Activated T-helper 9 cell treated with anti-CD3 and anti-CD28 coated beads, Interleukin-2, amount 50 U/mL, for 16 hours (primary cell): ENCODE results near the gene ENOX1.

Experiments used
- DNase-seq: peaks from one replicate; pipeline ENCODE4 v3.0.0-alpha.2; 2020; ENCODE audit warnings: low read depth

ENOX1 gene

DNA sequence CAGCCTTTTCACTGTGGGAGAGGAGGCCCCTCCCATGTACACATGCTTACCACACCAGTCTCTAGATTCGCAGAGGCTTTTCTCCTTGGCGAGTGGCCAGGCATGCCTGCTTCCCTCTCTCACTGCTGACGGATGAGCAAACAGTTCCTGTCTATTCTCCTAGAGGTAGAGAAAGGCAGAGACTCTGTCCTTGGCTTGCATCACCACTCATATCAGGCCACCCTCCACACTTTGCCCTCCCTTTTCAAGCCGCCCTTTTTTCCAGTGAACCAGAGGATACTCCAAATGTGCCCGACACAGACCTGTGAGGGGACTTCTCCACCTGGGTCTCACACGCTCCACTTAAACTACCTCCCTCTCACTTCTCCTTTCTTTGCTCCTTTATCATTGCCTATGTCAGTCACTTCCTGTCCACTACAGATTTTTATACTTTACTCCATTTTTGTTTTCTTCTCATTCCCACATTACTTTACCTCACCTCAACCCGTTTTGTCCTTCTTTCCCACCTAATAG is 478.8 kb downstream of the ENOX1 start:
- DNase-seq: no peak

DNA sequence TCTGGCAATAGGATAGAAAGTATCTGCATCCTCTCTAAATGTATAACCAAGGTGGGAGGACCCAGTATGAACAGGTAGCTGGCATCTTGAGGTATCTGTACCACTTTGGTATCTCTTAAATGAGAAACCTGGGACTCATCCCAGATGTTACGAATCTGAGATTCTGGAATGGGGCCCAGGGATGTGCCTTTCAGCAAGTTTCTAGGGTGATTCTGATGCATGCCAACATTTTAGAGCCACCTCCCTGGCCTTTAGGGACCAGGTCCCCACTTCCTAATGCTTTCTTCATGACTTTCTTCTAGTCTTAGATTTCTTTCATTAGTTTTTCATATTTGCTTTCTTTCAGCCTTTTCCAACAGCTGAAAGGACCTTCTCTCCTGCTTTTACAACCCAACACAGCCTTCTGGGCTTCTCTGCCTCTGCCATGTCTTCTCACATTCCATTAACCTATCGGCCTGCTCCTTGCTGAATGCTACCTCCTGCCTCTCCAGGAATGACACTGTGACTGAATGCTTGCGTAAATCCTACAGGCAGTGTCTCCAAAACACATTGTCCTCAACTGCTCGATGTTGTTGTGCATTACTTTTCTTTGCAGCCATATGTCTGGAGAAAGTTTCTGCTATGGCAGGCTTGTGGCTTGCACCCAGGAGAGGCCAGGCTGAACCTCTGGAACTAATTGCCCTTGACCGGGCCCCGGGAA is 479.4 kb downstream of the ENOX1 start:
- no peak for DNase-seq

DNA sequence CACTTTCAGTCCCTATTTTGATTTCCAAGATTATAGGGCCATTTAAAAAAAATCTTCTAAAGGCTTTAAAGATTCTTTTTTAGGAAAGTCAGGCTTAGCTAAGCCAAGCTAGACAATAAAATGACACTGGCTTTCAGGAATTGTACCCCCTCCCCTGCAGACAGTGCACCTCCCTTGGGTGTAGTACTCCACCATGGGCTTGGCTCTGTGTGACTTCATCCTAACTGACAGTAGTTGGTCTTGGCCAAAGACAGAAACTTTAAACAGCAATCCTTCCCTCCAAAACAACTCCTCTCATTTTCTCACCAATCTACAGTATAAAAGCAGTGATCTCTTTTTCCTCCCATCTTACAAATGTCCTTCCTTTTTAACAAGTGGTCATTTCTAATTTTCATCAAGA is 480.4 kb downstream of the ENOX1 start:
- DNase-seq: no peak

DNA sequence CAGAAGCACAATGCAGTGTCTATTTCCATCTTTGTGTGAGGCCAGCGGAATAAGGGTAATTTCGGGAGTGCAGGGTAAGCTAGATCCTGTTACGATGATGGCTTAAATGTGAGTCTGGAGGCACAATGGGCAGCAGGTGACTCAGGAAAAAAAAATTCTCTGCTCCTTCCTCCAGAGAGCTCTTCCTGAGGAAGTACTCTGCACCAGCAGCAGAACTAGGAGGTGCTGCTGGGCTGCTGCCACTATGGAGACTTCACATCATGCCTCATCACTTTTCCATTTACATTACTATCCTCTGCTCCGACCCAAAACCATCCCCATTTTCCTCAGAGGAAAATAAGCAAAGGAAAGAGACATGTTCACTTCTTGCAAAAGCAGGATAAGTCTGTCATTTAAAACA is 481.4 kb downstream of the ENOX1 start:
- no peak for DNase-seq

DNA sequence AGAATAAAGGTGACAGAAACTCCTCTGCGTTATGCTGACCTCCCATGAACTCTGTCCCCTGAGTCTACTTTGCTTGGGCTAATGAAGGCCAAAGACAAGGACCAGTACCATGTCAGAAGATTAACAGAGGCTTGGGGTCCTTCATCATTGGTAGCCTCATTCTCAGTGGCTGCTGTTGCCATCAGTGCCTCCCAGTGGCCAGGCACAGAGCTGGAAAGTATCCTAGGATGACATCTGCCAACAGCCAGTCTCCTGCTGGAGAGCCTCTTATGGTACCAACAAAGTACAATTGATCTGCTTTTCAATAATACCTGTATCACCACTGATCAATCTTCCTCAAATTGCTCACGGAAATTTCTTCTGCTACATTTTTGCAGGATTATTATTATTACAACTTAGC is 481.8 kb downstream of the ENOX1 start:
- DNase-seq: no peak

DNA sequence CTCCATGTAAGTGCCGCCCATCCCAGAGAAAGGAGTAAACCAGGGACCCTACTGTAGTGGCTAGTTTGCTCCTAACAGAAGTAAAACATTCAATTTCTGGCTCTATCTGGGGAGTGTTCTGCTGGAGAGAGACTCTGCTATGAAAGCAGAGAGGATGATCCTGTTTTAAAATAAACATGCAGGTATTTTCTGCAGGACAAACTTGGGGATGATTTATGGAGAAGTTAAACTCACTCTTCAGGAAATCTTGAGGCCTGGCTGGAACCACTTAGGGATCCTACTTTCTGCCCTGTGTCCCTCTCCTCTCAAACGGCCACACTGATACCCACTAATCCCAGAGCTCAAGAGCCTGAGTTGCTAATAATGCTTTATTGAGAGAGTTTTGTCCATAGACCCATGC is 482.3 kb downstream of the ENOX1 start:
- DNase-seq: no peak

DNA sequence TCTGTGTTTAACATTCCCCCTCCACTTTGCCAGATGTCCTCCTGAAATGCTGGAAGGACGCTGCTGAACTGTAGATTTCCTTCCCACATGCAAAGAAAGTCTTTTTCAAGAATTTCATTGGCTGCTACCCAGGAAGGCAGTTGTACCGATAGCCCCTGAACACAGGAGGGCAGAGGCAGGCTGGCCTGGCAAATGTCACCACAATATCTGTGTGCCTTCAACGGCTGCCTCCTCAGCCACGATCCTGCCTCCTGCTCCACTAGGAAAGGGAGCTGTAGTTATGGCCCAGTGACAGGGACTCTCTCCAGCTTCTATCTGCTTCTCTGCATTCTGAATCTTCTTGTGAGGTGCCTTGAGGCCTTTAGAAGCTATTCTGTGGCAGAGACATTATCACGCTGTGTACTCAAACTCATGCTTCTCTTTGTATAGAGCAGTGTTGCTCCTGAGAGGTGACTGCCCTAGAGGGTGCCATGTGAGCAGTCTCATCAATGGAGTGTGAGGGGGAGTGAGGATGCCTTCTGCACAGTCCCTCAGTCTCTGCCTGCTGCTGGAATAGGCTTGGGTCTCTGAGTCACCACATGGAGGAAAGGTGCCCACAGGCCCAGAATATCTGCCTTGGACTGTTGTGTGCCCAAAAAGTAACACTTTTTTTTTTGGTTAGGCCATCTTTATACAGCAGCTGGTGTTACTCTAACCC is 483.6 kb downstream of the ENOX1 start:
- DNase-seq: no peak

DNA sequence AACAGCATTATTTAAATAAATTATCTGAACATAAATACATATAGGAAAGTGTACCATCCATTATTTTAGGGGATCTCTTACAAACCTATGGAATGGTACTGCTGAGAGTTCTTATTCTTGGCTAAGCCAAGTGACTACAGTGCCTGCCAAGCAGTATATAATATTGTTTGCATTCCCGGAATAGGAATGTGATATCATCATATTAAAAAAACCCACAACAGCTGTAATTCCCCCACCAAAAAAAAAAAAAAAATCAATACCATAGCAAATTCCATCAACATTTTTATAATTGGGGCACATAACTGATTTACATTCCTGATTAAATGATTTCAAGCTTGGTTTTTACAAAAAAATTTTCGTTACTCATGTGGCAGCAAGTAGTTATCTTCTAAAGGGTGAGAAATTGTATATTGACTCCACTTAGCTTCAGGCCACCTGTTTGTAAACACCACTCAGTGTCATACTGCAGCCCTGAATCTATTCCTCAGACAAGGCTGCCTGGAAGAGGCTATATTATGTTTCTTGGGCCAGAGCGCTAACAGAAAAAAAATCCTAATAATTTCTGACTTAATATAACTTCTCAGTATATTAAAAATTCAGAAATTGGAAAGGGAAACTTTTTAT is 485.3 kb downstream of the ENOX1 start:
- no peak for DNase-seq

DNA sequence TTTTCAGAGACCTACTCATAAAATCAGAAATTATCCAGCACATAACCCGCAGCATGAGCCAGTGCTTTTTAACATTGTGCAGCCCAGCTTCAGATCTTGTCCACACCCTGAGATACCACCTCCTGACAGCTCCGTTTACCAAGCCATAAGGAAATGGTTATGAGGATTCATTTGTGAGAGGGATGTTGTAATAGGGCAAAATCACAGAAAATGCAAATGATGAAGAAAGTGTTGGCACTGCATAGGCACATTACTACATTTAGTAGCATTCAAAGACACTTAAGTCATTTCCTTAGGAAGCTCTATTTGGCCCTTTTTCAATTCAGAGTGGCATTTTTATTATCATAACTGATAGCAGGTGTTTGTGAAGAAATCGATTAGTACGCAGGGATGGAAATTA is 485.9 kb downstream of the ENOX1 start:
- no peak for DNase-seq

DNA sequence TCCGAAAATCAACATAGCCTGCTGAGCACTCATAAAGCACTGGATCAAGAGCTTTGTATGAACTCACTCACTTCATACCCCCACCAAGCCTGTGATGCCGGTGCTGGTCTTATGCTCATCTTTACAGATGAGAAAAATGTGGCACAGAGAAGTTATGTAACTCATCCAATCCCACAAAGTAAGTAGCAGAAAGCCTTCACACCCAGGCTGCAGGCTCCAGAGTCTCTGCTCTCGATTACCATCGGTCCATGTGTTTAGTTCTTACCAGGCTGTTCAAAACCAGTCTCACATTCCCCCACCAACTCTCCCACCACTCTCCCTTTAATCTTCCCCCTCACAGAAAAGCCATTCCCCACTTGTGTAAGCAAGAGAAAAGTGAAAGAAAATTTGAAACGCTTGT is 487.4 kb downstream of the ENOX1 start:
- no peak for DNase-seq

DNA sequence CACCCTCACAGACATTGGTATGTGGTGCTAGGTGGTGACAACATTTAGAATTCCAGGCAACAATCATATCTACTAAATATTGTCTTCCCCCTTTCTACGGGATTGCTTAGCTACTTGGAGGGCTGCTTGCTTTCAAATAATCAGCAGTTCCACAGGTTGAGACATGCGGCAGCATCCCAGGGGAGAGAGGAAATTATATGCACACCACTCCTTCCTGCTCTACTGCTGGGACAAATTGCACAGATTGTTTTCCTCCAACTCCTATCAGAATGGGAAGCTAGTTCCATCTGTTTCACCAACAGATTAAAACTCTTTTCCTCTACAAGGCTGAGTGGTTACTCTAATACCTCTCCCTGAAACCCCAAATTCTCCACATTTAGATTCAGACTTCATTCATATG is 488.0 kb downstream of the ENOX1 start:
- no peak for DNase-seq

DNA sequence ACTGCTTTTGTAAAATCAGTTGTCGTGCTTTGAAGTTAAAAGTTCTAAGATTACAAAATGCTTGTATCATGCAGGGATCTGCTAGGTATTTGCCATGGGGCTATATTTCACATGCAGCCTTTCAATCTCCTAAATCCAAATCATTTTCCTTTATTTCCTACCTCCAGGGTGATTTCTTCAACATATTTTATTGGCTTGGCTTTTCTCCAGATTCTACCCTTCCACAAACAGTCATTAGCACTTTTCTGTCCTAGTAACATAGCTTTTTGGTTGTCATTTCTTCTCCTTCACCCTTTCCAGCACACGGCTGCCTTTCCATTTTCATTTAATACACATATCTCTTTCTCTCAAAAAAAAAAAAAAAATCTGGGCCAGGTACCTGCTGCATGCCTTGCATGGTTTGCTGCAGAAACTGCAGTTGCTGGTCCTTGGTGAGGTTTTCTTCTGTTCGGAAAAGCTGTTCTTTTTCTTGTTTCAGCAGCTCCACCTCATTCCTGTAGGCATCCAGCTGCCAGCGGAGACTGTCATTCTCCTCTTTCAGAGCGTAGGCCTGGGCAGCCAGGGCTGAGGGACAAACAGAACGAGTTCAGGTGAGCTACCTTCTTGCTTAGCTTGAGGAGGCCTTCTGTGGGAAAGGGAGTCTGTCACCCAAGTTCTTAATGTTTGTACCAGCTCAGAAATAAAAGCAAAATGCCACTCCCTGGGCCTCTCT is 488.6 kb downstream of the ENOX1 start:
- DNase-seq: no peak

DNA sequence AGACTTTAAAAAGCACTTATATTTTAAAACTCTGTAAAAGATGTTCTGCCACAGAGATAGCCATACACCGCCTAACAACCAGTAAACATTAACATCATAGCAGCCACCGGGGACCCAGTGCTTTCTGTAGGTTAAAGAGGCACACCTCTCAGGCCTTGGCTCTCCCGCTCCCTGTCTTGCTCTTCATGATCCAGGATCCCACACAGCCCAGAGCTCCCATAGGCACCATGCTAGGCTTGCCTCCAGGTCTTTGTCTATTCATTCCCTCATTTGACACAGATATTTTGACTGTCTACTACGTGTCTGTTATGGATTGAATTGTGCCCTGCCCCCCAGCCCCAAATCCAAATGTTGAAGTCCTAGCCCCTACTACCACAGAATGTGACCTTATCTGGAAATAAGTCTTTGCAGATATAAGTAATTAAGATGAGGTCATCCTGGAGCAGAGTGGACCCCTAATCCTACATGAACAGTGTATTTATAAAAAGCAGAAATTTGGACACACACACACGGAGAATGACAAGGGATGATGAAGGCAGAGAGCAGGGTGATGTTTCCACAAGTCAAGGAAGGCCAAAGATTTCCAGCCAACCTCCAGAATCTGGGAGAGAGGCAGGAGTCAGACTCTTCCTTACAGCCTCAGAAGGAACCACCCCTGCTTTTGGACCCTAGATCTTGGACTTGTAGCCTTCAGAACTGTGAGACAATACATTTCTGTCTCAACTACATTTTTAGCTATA is 490.8 kb downstream of the ENOX1 start:
- no peak for DNase-seq

DNA sequence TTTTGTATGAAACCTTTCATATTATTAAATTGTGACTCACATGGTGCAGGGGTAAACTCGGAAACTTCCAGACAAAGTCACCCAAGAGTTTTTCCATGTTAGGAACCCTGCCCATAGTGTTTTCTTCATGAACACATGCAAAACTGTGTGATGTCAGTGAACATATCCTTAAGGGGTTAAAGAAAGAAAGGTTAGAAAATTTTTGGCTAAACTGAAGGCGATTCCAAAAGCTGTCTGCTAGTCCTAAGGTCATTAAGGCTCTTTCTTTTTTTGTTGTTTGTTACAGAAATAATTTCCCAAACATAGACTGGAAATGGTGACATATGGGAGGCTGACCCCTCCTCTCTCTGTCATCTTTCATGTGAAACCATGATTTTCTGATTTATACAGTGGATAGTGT is 491.5 kb downstream of the ENOX1 start:
- DNase-seq: no peak

DNA sequence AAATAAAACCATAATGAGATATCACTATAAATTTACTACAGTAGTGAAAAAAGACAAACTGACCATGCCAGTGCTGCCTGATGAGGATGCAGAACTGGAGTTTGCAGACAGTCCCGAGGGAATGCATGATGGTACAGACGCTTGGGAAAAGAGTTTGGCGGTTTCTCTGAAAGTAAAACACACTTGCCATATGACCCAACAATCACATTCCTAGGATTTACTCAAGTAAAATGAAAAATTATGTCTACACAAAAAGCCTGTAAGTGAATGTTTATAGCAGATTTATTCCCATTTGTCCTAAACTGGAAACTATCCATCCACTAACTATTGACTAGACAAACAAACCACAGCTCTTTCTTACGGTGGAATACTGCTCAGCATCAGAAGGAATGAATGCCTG is 492.4 kb downstream of the ENOX1 start:
- DNase-seq: no peak

DNA sequence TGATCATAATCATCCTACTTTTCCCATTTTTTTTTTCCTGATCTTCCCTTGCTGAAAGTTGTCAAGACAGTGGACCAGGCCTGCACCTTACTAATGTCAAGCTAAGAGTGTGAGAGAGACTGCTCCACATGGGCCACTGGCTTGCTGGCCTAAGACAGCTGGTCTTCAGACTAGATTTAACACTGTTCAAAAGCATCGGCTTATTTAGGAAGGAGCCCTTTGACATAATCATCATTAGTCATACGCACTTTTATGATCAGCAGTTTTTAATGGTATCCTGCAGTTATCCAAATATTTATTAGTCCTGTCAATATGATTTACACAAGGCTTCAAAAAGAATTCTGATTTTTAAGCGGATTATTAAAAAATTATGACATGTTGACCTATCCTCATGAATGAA is 492.8 kb downstream of the ENOX1 start:
- no peak for DNase-seq

DNA sequence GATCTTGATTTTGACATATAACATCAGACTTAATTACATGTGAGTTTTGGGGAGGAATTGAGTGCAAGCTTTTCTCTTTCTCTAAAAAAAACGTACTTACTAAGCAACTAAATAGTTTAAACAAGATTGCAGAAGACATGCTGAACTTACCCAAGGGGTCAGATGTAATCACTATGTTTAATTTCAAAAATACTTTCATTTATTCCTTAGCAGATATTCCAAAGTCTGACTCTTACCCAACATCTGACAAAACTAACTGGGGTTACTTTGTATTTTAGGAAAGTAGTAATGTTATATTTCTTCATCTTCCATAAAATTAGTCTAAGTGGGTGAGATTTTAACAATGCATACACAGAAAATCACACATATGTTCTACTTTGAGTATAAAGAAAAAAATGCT is 493.2 kb downstream of the ENOX1 start:
- DNase-seq: no peak

DNA sequence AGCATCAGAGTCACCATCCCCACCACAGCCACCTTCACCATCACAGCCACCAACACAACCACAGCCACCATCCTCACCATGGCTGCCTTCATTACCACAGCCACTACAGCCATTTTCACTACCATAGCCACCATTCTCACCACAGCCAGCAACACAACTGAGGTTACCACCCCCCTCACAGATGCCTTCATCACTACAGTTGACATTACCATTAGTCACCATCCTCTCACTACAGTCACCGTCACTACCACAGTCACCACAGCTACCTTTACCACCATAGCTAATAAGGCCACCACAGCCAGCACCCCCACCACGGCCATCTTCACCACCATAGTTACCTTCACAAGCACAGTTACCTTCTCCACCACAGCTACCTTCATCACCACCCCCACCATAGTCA is 493.8 kb downstream of the ENOX1 start:
- no peak for DNase-seq

DNA sequence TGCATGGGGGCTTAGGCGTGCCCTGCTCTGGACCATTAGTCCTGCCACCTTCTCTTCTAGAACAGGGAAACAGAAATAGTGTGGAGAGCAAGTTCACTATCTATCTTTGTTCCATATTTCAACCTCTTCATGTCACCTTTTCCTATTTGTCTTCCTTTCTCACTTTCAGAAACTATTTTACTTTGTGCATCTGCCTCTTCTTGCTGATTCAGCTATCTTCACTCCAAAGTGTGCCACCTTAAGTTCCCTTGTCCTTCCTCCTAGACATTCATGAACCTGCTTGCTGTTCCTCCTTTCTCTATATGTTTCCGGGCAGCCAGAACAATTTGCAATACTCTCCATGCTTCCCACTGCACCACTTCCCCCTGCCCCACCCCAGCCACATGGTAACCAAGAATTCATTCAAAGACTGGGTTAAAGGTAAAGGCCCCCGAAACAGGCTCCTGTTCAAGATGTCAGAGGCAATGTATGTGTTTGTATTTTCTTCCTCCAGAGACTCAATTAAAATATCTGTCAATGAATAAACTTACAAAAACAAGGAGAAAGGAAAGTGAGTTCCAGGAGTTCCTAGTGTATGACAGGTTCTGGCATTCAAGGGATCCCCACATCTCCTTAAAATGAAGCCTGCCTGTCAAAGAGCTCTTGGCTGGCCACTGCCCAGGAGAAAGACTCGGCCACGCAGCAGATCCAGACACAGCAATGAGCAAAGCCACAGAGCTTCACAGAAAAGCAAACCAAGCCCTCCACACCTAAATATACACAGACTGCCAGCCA is 495.3 kb downstream of the ENOX1 start:
- no peak for DNase-seq

DNA sequence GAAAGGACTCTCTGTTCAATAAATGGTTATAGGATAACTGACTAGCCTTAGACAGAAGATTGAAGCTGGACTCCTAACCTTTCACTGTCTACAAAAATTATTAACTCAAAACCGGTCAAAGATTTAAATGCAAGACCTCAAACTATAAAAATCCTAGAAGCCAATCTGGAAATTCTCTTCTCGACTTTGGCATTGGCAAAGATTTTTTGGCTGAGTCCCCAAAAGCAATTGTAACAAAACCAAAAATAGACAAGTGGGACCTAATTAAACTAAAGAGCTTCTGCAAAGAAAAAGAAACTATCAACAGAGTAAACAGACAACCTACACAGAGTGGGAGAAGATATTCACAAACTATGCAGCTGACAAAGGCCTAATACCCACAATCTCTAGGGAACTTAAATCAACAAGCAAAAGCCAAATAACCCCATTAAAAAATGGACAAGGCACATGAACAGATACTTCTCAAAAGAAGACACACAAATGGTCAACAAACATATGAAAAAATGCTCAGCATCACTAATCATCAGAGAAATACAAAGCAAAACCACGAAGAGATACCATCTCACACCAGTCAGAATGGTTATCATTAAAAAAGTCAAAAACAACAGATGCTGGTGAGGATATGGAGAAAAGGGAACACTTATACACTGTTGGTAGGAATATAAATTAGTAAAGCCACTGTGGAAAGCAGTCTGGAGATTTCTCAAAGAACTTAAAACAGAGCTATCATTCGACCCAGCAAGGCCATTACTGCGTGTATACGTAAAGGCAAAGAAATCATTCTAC is 497.1 kb downstream of the ENOX1 start:
- no peak for DNase-seq
